PC-9 (cell line): ENCODE data around the gene BICDL2.

Source experiments
- CTCF ChIP-seq: fragments of 200-600 bp; sonication (generic); conservative IDR thresholded peaks from 2 replicates; pipeline ENCODE4 v1.6.1; 2017; ENCODE audit warnings: mixed run types, antibody characterized with exemption, mild to moderate bottlenecking, moderate library complexity
- EZH2 ChIP-seq: fragments of 200-600 bp; sonication (generic); IDR thresholded peaks from 2 replicates; pipeline ENCODE4 v1.8.0; 2017; ENCODE audit warnings: antibody characterized with exemption, low read depth

- TF ChIP-seq CTCF, result no peak
- TF ChIP-seq EZH2, result no peak
Measured at GRCh38 chr16:3057181-3058138, 20.7 kb upstream of the BICDL2 start.
